Measurements from ENCODE around the gene C4orf54.

C4orf54 gene

DNA sequence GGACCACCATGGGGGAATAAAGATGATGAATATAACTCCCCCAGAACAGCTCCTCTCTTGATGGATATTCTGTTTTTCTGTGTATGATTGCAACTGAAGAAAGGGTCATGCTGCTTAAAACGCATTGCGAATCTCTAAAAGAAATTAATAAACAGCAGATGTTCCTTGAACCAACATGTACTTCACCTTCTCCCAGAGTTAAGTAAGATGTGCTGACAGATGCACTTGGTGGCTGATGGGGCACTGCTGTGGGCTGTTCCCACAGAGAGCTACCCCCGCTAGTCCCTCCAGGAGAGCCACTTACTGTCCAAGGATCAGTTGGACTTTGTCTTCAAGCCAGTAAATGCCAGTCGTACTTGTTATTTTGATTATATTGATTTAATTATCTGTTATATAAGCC lies 26.3 kb upstream of the C4orf54 start:
- no peak overlapping the region for H4K91ac ChIP-seq (ENCODE audit: low read length)
- H2AFZ ChIP-seq (ENCODE audit: low read depth, low read length), result no peak overlapping the region
- no peak overlapping the region for H3K9ac ChIP-seq (ENCODE audit: low read length)
- no peak overlapping the region for H2BK15ac ChIP-seq (ENCODE audit: low read depth, poor library complexity, severe bottlenecking)
- no peak overlapping the region for H3K27ac ChIP-seq (ENCODE audit: low read length, poor library complexity, severe bottlenecking)
- H3K18ac ChIP-seq (ENCODE audit: low read depth in 1 of 2, low read length in 2 of 2), result no peak overlapping the region
- no peak overlapping the region for H2BK12ac ChIP-seq (ENCODE audit: low read length in 2 of 2)
- H3K23ac ChIP-seq (ENCODE audit: low read length in 2 of 2), result no peak overlapping the region
- no peaks in the 10 kb centered on the region for H3K79me1 ChIP-seq (replicated peaks; ENCODE audit: low read length, poor library complexity, severe bottlenecking)
- H3K4me1 ChIP-seq (ENCODE audit: control insufficient read depth, insufficient read depth, low read depth, low read length), result no peaks in the 10 kb centered on the region
- no peak for DNase-seq
- H3K4ac ChIP-seq (ENCODE audit: low read depth in 1 of 2, low read length in 2 of 2), result no peak overlapping the region
- no peak overlapping the region for H2AK5ac ChIP-seq (ENCODE audit: low read length, severe bottlenecking)
- no peaks in the 10 kb centered on the region for H3K36me3 ChIP-seq (ENCODE audit: control insufficient read depth in 1 of 2, insufficient read depth in 2 of 2, low read depth in 1 of 2, low read length in 2 of 2)
- no peak overlapping the region for H2BK120ac ChIP-seq (ENCODE audit: low read depth, low read length)
- no peak overlapping the region for H2BK5ac ChIP-seq (ENCODE audit: low read depth, low read length, poor library complexity, severe bottlenecking)
- no peaks in the 10 kb centered on the region for H3K9me3 ChIP-seq (ENCODE audit: control insufficient read depth, low read length)
- no peak overlapping the region for H3K14ac ChIP-seq (ENCODE audit: low read length in 2 of 2)
- no peak overlapping the region for H4K8ac ChIP-seq (ENCODE audit: low read length)
- H3K4me3 ChIP-seq (ENCODE audit: insufficient read depth in 1 of 2, low read depth in 1 of 2, low read length in 2 of 2), result no peak overlapping the region
- no peak overlapping the region for H3K4me2 ChIP-seq (ENCODE audit: low read length, poor library complexity, severe bottlenecking)
- WGBS, result 85% methylated on average over 3 of the region's 4 CpGs
- H3K27me3 ChIP-seq (ENCODE audit: control insufficient read depth in 1 of 2, insufficient read depth in 1 of 2, low read length in 2 of 2), result peaks cover 0 to 5% of the 10 kb centered on the region in 2 experiments

- no peaks in the 10 kb centered on the region for H3K4me1 ChIP-seq (ENCODE audit: control insufficient read depth, insufficient read depth, low read depth, low read length)
- WGBS, result 75% methylated on average over 1 of the region's 1 CpG
- H3K4ac ChIP-seq (ENCODE audit: low read depth in 1 of 2, low read length in 2 of 2), result no peak overlapping the region
- no peak overlapping the region for H3K18ac ChIP-seq (ENCODE audit: low read depth in 1 of 2, low read length in 2 of 2)
- H3K14ac ChIP-seq (ENCODE audit: low read length in 2 of 2), result no peak overlapping the region
- no peak overlapping the region for H2AFZ ChIP-seq (ENCODE audit: low read depth, low read length)
- H3K27ac ChIP-seq (ENCODE audit: low read length, poor library complexity, severe bottlenecking), result no peak overlapping the region
- H3K36me3 ChIP-seq (ENCODE audit: control insufficient read depth in 1 of 2, insufficient read depth in 2 of 2, low read depth in 1 of 2, low read length in 2 of 2), result no peaks in the 10 kb centered on the region
- peaks cover 0 to 5% of the 10 kb centered on the region in 2 experiments for H3K27me3 ChIP-seq (ENCODE audit: control insufficient read depth in 1 of 2, insufficient read depth in 1 of 2, low read length in 2 of 2)
- H4K91ac ChIP-seq (ENCODE audit: low read length), result no peak overlapping the region
- H2BK12ac ChIP-seq (ENCODE audit: low read length in 2 of 2), result no peak overlapping the region
- H3K79me1 ChIP-seq (replicated peaks; ENCODE audit: low read length, poor library complexity, severe bottlenecking), result no peaks in the 10 kb centered on the region
- DNase-seq, result no peak
- no peak overlapping the region for H2AK5ac ChIP-seq (ENCODE audit: low read length, severe bottlenecking)
- H2BK120ac ChIP-seq (ENCODE audit: low read depth, low read length), result no peak overlapping the region
- no peak overlapping the region for H3K9ac ChIP-seq (ENCODE audit: low read length)
- peaks cover under 1% of the 10 kb centered on the region for H3K9me3 ChIP-seq (ENCODE audit: control insufficient read depth, low read length)
- no peak overlapping the region for H2BK15ac ChIP-seq (ENCODE audit: low read depth, poor library complexity, severe bottlenecking)
- no peak overlapping the region for H2BK5ac ChIP-seq (ENCODE audit: low read depth, low read length, poor library complexity, severe bottlenecking)
- no peak overlapping the region for H3K4me2 ChIP-seq (ENCODE audit: low read length, poor library complexity, severe bottlenecking)
- no peak overlapping the region for H3K23ac ChIP-seq (ENCODE audit: low read length in 2 of 2)
- no peak overlapping the region for H3K4me3 ChIP-seq (ENCODE audit: insufficient read depth in 1 of 2, low read depth in 1 of 2, low read length in 2 of 2)
- H4K8ac ChIP-seq (ENCODE audit: low read length), result no peak overlapping the region
Observed at GRCh38 chr4:99679976-99680375, 22.3 kb upstream of the C4orf54 start.

DNA sequence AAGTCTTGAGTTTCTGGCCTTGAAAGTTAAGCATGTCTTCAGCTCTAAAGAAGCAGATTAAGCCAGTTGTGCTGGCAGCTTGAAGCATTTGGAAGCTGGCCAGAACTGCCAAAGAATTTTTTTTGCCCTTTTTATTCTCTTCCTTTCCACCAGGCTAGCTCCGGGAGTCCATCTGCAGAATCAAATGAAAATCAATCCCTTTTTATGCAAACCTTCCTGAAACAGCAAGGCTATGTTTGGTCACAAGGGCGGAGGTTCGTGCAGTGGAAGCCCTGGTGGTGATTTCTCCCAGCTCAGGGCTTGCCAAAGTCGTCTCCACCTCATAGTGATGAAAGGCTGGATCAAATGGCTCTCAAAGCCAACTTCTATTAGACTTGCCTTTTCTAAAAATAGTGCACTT lies 21.6 kb upstream of the C4orf54 start:
- 74% methylated on average over 4 of the region's 4 CpGs for WGBS
- Histone ChIP-seq H3K23ac (ENCODE audit: low read length in 2 of 2) (no peak overlapping the region), H3K27ac (ENCODE audit: low read length, poor library complexity, severe bottlenecking) (no peak overlapping the region), H2BK12ac (ENCODE audit: low read length in 2 of 2) (no peak overlapping the region), H4K91ac (ENCODE audit: low read length) (no peak overlapping the region), H2BK120ac (ENCODE audit: low read depth, low read length) (no peak overlapping the region), H2AFZ (ENCODE audit: low read depth, low read length) (no peak overlapping the region), H3K14ac (ENCODE audit: low read length in 2 of 2) (no peak overlapping the region), H3K27me3 (ENCODE audit: control insufficient read depth in 1 of 2, insufficient read depth in 1 of 2, low read length in 2 of 2) (peaks cover 0 to 5% of the 10 kb centered on the region in 2 experiments), H3K4me1 (ENCODE audit: control insufficient read depth, insufficient read depth, low read depth, low read length) (no peaks in the 10 kb centered on the region), H3K36me3 (ENCODE audit: control insufficient read depth in 1 of 2, insufficient read depth in 2 of 2, low read depth in 1 of 2, low read length in 2 of 2) (no peaks in the 10 kb centered on the region), H3K4me2 (ENCODE audit: low read length, poor library complexity, severe bottlenecking) (no peak overlapping the region), H3K9ac (ENCODE audit: low read length) (no peak overlapping the region), H3K18ac (ENCODE audit: low read depth in 1 of 2, low read length in 2 of 2) (no peak overlapping the region), H4K8ac (ENCODE audit: low read length) (no peak overlapping the region), H2BK5ac (ENCODE audit: low read depth, low read length, poor library complexity, severe bottlenecking) (no peak overlapping the region), H2AK5ac (ENCODE audit: low read length, severe bottlenecking) (no peak overlapping the region), H3K9me3 (ENCODE audit: control insufficient read depth, low read length) (peaks cover 6% of the 10 kb centered on the region), H3K4me3 (ENCODE audit: insufficient read depth in 1 of 2, low read depth in 1 of 2, low read length in 2 of 2) (no peak overlapping the region), H2BK15ac (ENCODE audit: low read depth, poor library complexity, severe bottlenecking) (no peak overlapping the region), H3K79me1 (replicated peaks; ENCODE audit: low read length, poor library complexity, severe bottlenecking) (no peaks in the 10 kb centered on the region), H3K4ac (ENCODE audit: low read depth in 1 of 2, low read length in 2 of 2) (no peak overlapping the region)
- DNase-seq, result no peak

GRCh38 chr4:99677161-99677560 lies 19.5 kb upstream of the C4orf54 start:
- H3K27me3 ChIP-seq (ENCODE audit: control insufficient read depth in 1 of 2, insufficient read depth in 1 of 2, low read length in 2 of 2), result peaks cover 0 to 5% of the 10 kb centered on the region in 2 experiments
- H4K91ac ChIP-seq (ENCODE audit: low read length), result no peak overlapping the region
- no peak overlapping the region for H3K18ac ChIP-seq (ENCODE audit: low read depth in 1 of 2, low read length in 2 of 2)
- no peak overlapping the region for H3K9ac ChIP-seq (ENCODE audit: low read length)
- H2AK5ac ChIP-seq (ENCODE audit: low read length, severe bottlenecking), result no peak overlapping the region
- peaks cover 26% of the 10 kb centered on the region for H3K9me3 ChIP-seq (ENCODE audit: control insufficient read depth, low read length)
- no peak overlapping the region for H2BK12ac ChIP-seq (ENCODE audit: low read length in 2 of 2)
- no peak overlapping the region for H3K4me3 ChIP-seq (ENCODE audit: insufficient read depth in 1 of 2, low read depth in 1 of 2, low read length in 2 of 2)
- no peak overlapping the region for H4K8ac ChIP-seq (ENCODE audit: low read length)
- no peaks in the 10 kb centered on the region for H3K79me1 ChIP-seq (replicated peaks; ENCODE audit: low read length, poor library complexity, severe bottlenecking)
- DNase-seq, result no peak
- no peak overlapping the region for H3K14ac ChIP-seq (ENCODE audit: low read length in 2 of 2)
- H3K27ac ChIP-seq (ENCODE audit: low read length, poor library complexity, severe bottlenecking), result no peak overlapping the region
- no peak overlapping the region for H2BK5ac ChIP-seq (ENCODE audit: low read depth, low read length, poor library complexity, severe bottlenecking)
- no peak overlapping the region for H2BK15ac ChIP-seq (ENCODE audit: low read depth, poor library complexity, severe bottlenecking)
- H2AFZ ChIP-seq (ENCODE audit: low read depth, low read length), result no peak overlapping the region
- H2BK120ac ChIP-seq (ENCODE audit: low read depth, low read length), result no peak overlapping the region
- H3K4me2 ChIP-seq (ENCODE audit: low read length, poor library complexity, severe bottlenecking), result no peak overlapping the region
- no peaks in the 10 kb centered on the region for H3K36me3 ChIP-seq (ENCODE audit: control insufficient read depth in 1 of 2, insufficient read depth in 2 of 2, low read depth in 1 of 2, low read length in 2 of 2)
- 85% methylated on average over 1 of the region's 1 CpG for WGBS
- H3K23ac ChIP-seq (ENCODE audit: low read length in 2 of 2), result no peak overlapping the region
- H3K4me1 ChIP-seq (ENCODE audit: control insufficient read depth, insufficient read depth, low read depth, low read length), result no peaks in the 10 kb centered on the region
- no peak overlapping the region for H3K4ac ChIP-seq (ENCODE audit: low read depth in 1 of 2, low read length in 2 of 2)
